ENCODE measurements around the gene TSTD1. TPM values are rescaled to one million over a fixed set of nuclear protein-coding genes. Genes with fewer than 3 reads are reported as not detected.

Gene TSTD1
- total RNA-seq, 1 experiment from 2014 or later = 20.1 TPM

DNA sequence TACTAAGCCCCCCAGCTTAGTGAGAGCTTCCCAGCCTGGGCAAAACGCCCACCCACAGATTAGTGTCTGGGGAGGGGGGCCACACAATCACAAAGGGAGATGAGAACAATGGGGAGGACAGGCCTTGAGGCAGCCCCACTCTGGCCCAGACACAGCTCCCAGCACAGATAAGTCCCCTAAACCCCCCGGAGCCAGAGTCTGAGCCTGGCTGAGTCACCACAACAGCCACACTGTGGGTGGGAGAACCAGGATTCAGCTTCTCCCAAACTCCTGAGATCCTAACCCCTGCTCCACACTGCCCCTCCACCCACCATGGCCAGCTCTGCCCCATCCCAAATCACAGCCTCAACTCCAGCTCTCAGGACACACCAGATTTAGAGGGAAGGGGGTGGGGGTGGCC is 46.4 kb upstream of the TSTD1 start:
- no TSS peak for BruUV-seq (replicated peaks)
- no peaks in the 10 kb centered on the region for H3K36me3 ChIP-seq (ENCODE audit: control insufficient read depth, insufficient read depth, low read length)
- intact Hi-C loops (cut with micrococcal nuclease; ENCODE audit: unreplicated experiment) (no loop called here), in situ Hi-C loops (cut with HindIII; ENCODE audit: low pct_unique_long_range_greater_than_20kb, low sequenced_read_pairs) (no loop called here)
- H3K27me3 ChIP-seq (ENCODE audit: control insufficient read depth, insufficient read depth, low read length) = no peaks in the 10 kb centered on the region
- H3K4me1 ChIP-seq (ENCODE audit: control insufficient read depth, insufficient read depth, low read length) = peaks cover 4% of the 10 kb centered on the region; the same call in 1 of the 2 replicates
- H3K4me3 ChIP-seq (ENCODE audit: low read depth in 2 of 2, low read length in 2 of 2) = no peak overlapping the region
- ChIA-PET CTCF (no interaction called here), POLR2A (interaction anchor here (1.1 kb wide), 1 partner anchor 40 kb away, joined by 3 read pairs; the partner anchor contains the start of gene USF1)
- H3K9me3 ChIP-seq (ENCODE audit: control insufficient read depth, insufficient read depth, low read depth, low read length) = no peaks in the 10 kb centered on the region
- no peak for ATAC-seq
- DNase-seq (ENCODE audit: low read depth, low spot score) = no peak
- no peak overlapping the region for H3K27ac ChIP-seq (ENCODE audit: low read length)
- TF ChIP-seq TCF7L2 (IDR thresholded peaks at IDR 0.05; ENCODE audit: low read depth, low read length) (no peak), CTCF (IDR thresholded peaks at IDR 0.05) (no peak), POLR2AphosphoS5 (IDR thresholded peaks at IDR 0.05; ENCODE audit: low read depth, low read length) (no peak), SIN3A (IDR thresholded peaks at IDR 0.05; ENCODE audit: borderline replicate concordance, insufficient read depth, low read depth, low read length) (no peak), REST (IDR thresholded peaks at IDR 0.05; ENCODE audit: insufficient read depth in 1 of 2, low read depth in 2 of 2, low read length in 1 of 2) (no peak)

- TF ChIP-seq REST (IDR thresholded peaks at IDR 0.05; ENCODE audit: insufficient read depth in 1 of 2, low read depth in 2 of 2, low read length in 1 of 2) = no peak
- no peak for TF ChIP-seq SIN3A (IDR thresholded peaks at IDR 0.05; ENCODE audit: borderline replicate concordance, insufficient read depth, low read depth, low read length)
- no peak for TF ChIP-seq TCF7L2 (IDR thresholded peaks at IDR 0.05; ENCODE audit: low read depth, low read length)
- TF ChIP-seq CTCF (IDR thresholded peaks at IDR 0.05) = no peak
- TF ChIP-seq POLR2AphosphoS5 (IDR thresholded peaks at IDR 0.05; ENCODE audit: low read depth, low read length) = no peak
- Histone ChIP-seq H3K27me3 (ENCODE audit: control insufficient read depth, insufficient read depth, low read length) (no peaks in the 10 kb centered on the region), H3K4me3 (ENCODE audit: low read depth in 2 of 2, low read length in 2 of 2) (no peak overlapping the region), H3K9me3 (ENCODE audit: control insufficient read depth, insufficient read depth, low read depth, low read length) (no peaks in the 10 kb centered on the region), H3K27ac (ENCODE audit: low read length) (no peak overlapping the region), H3K4me1 (ENCODE audit: control insufficient read depth, insufficient read depth, low read length) (peaks cover 4% of the 10 kb centered on the region; the same call in 1 of the 2 replicates), H3K36me3 (ENCODE audit: control insufficient read depth, insufficient read depth, low read length) (no peaks in the 10 kb centered on the region)
- intact Hi-C loops (cut with micrococcal nuclease; ENCODE audit: unreplicated experiment) = no loop called here
- DNase-seq (ENCODE audit: low read depth, low spot score) (no peak), ATAC-seq (no peak)
- no TSS peak for BruUV-seq (replicated peaks)
- in situ Hi-C loops (cut with HindIII; ENCODE audit: low pct_unique_long_range_greater_than_20kb, low sequenced_read_pairs) = no loop called here
- POLR2A ChIA-PET = no interaction called here
- CTCF ChIA-PET = interaction anchor here (0.6 kb wide), 1 partner anchor 125 kb away, joined by 15 read pairs; no protein-coding TSS in a partner anchor
These were observed 45.8 kb upstream of the TSTD1 start for GRCh38 chr1:161084597-161084988.
